Measurements from ENCODE around the gene LMF1. TPM values are rescaled to one million over a fixed set of nuclear protein-coding genes. Genes with fewer than 3 reads are reported as not detected.
A peak's percentile ranks its signal among the peaks of the same experiment; 100 is the strongest.

The LMF1 gene
- total and polyA plus RNA-seq, 2 donors from 2014 or later = 15.4 to 28.6 TPM

GRCh38 chr16:804193-805048 lies 166.4 kb downstream of the LMF1 start:
- H3K4me3 ChIP-seq (ENCODE audit: low read length in 3 of 3) = no peak overlapping the region
- peaks cover 0 to 3% (median 0%) of the 10 kb centered on the region in 3 donors for H3K4me1 ChIP-seq (ENCODE audit: control insufficient read depth in 2 of 3, insufficient read depth in 2 of 3, low read depth in 1 of 3, low read length in 3 of 3)
- H3K27ac ChIP-seq (ENCODE audit: low read depth in 2 of 2, low read length in 2 of 2) = no peak overlapping the region
- TF ChIP-seq CTCF (IDR thresholded peaks at IDR 0.05; ENCODE audit: borderline replicate concordance, extremely low read depth, insufficient read depth) = no peak
- peaks cover 0 to 2% (median 0%) of the 10 kb centered on the region in 3 donors for H3K9me3 ChIP-seq (ENCODE audit: control insufficient read depth in 2 of 3, insufficient read depth in 1 of 3, low read length in 3 of 3)
- peak in 1 of 5 donors; percentile 60 for DNase-seq
- H3K27me3 ChIP-seq (ENCODE audit: control insufficient read depth, insufficient read depth, low read length) = peaks cover 6% of the 10 kb centered on the region
- no peak overlapping the region for H3K9ac ChIP-seq (ENCODE audit: low read length in 3 of 3)
- H3K36me3 ChIP-seq (ENCODE audit: control insufficient read depth in 2 of 3, insufficient read depth in 3 of 3, low read length in 3 of 3) = no peaks in the 10 kb centered on the region
- no peak for FAIRE-seq
- intact Hi-C loops (cut with DNase I) = no loop called here

- Histone ChIP-seq H3K9me3 (ENCODE audit: control insufficient read depth in 2 of 3, insufficient read depth in 1 of 3, low read length in 3 of 3) (peaks cover 0 to 2% (median 0%) of the 10 kb centered on the region in 3 donors), H3K4me3 (ENCODE audit: low read length in 3 of 3) (no peak overlapping the region), H3K27me3 (ENCODE audit: control insufficient read depth, insufficient read depth, low read length) (peaks cover 6% of the 10 kb centered on the region), H3K9ac (ENCODE audit: low read length in 3 of 3) (no peak overlapping the region), H3K27ac (ENCODE audit: low read depth in 2 of 2, low read length in 2 of 2) (no peak overlapping the region), H3K4me1 (ENCODE audit: control insufficient read depth in 2 of 3, insufficient read depth in 2 of 3, low read depth in 1 of 3, low read length in 3 of 3) (peaks cover 0 to 3% (median 0%) of the 10 kb centered on the region in 3 donors), H3K36me3 (ENCODE audit: control insufficient read depth in 2 of 3, insufficient read depth in 3 of 3, low read length in 3 of 3) (no peaks in the 10 kb centered on the region)
- DNase-seq (no peak), FAIRE-seq (no peak)
- no peak for TF ChIP-seq CTCF (IDR thresholded peaks at IDR 0.05; ENCODE audit: borderline replicate concordance, extremely low read depth, insufficient read depth)
- intact Hi-C loops (cut with DNase I) = no loop called here
These were observed 167.1 kb downstream of the LMF1 start for GRCh38 chr16:803754-804080.

Other genes with a start within 250 kb of the LMF1 start
- gene ANTKMT, start 249.8 kb downstream of the LMF1 start, total RNA-seq = 44.1 TPM
- gene ANTKMT, start 249.8 kb downstream of the LMF1 start, polyA plus RNA-seq (ENCODE audit: insufficient read depth, low read depth, low replicate concordance) = 70.4 TPM
- 2.6 TPM for gene CCDC78, start 244.5 kb downstream of the LMF1 start, total RNA-seq
- gene CCDC78, start 244.5 kb downstream of the LMF1 start, polyA plus RNA-seq (ENCODE audit: insufficient read depth, low read depth, low replicate concordance) = 1.3 TPM
- 7.5 TPM for gene HAGHL, start 243.9 kb downstream of the LMF1 start, total RNA-seq
- gene HAGHL, start 243.9 kb downstream of the LMF1 start, polyA plus RNA-seq (ENCODE audit: insufficient read depth, low read depth, low replicate concordance) = 18.0 TPM
- 36.8 TPM for gene CIAO3, start 230.0 kb downstream of the LMF1 start, total RNA-seq
- 37.7 TPM for gene CIAO3, start 230.0 kb downstream of the LMF1 start, polyA plus RNA-seq (ENCODE audit: insufficient read depth, low read depth, low replicate concordance)
- gene MSLN, start 210.2 kb downstream of the LMF1 start, total RNA-seq = 19.4 TPM
- 3.7 TPM for gene MSLN, start 210.2 kb downstream of the LMF1 start, polyA plus RNA-seq (ENCODE audit: insufficient read depth, low read depth, low replicate concordance)
- gene RPUSD1, start 182.6 kb downstream of the LMF1 start, total RNA-seq = 16.9 TPM
- gene RPUSD1, start 182.6 kb downstream of the LMF1 start, polyA plus RNA-seq (ENCODE audit: insufficient read depth, low read depth, low replicate concordance) = 15.1 TPM
- 16.0 TPM for gene CHTF18, start 182.4 kb downstream of the LMF1 start, total RNA-seq
- gene CHTF18, start 182.4 kb downstream of the LMF1 start, polyA plus RNA-seq (ENCODE audit: insufficient read depth, low read depth, low replicate concordance) = 4.2 TPM
- gene GNG13, start 170.2 kb downstream of the LMF1 start, total RNA-seq = not detected
- not detected for gene GNG13, start 170.2 kb downstream of the LMF1 start, polyA plus RNA-seq (ENCODE audit: insufficient read depth, low read depth, low replicate concordance)
- gene SOX8, start 10.8 kb upstream of the LMF1 start, total RNA-seq = 1.0 TPM
- gene SOX8, start 10.8 kb upstream of the LMF1 start, polyA plus RNA-seq (ENCODE audit: insufficient read depth, low read depth, low replicate concordance) = 0.17 TPM
- 6.7 TPM for gene SSTR5, start 101.8 kb upstream of the LMF1 start, total RNA-seq
- gene SSTR5, start 101.8 kb upstream of the LMF1 start, polyA plus RNA-seq (ENCODE audit: insufficient read depth, low read depth, low replicate concordance) = not detected
- not detected for gene C1QTNF8, start 125.3 kb upstream of the LMF1 start, total RNA-seq
- not detected for gene C1QTNF8, start 125.3 kb upstream of the LMF1 start, polyA plus RNA-seq (ENCODE audit: insufficient read depth, low read depth, low replicate concordance)
- 20.6 TPM for gene CACNA1H, start 182.1 kb upstream of the LMF1 start, total RNA-seq
- gene CACNA1H, start 182.1 kb upstream of the LMF1 start, polyA plus RNA-seq (ENCODE audit: insufficient read depth, low read depth, low replicate concordance) = 6.4 TPM

Measured in kidney (tissue), 14 donors.